Measurements from ENCODE around the gene COL13A1. TPM values are rescaled to one million over a fixed set of nuclear protein-coding genes. Genes with fewer than 3 reads are reported as not detected.

COL13A1 gene
- polyA plus RNA-seq, 1 of the 3 experiments (the other 2 are of a cell fraction) = 26.7 TPM

GRCh38 chr10:69980672-69981071 lies 179.0 kb downstream of the COL13A1 start:
- H3F3A ChIP-seq (replicated peaks; ENCODE audit: insufficient read depth) = no peaks in the 10 kb centered on the region
- WGBS (ENCODE audit: low lambda C conversion rate) = 53% methylated on average over 2 of the region's 2 CpGs
- no peaks in the 10 kb centered on the region; the same call in none of the 2 replicates for H3K27me3 ChIP-seq (ENCODE audit: insufficient read depth)
- no peak for TF ChIP-seq PBX3 (IDR thresholded peaks at IDR 0.05)
- TF ChIP-seq RFX5 (IDR thresholded peaks at IDR 0.05; ENCODE audit: low read length) = no peak
- no peaks in the 10 kb centered on the region for H3K9me2 ChIP-seq
- no peaks in the 10 kb centered on the region for H3K36me3 ChIP-seq (replicated peaks in 1 of 2; ENCODE audit: control insufficient read depth in 1 of 2, insufficient read depth in 2 of 2, low read length in 1 of 2)
- ChIA-PET CTCF (interaction anchor here (1.0 kb wide), 1 partner anchor 135 kb away, joined by 4 read pairs; no protein-coding TSS in a partner anchor), POLR2A (no interaction called here)
- H3K4me3 ChIP-seq (ENCODE audit: low read depth in 2 of 2, low read length in 1 of 2) = no peak overlapping the region
- no peaks in the 10 kb centered on the region for H4K20me1 ChIP-seq (ENCODE audit: insufficient read depth)
- no peak overlapping the region for H3K27ac ChIP-seq (ENCODE audit: low read depth in 2 of 2, low read length in 1 of 2)
- peaks cover 0 to under 1% of the 10 kb centered on the region in 2 experiments; a peak in 1 of 4 replicates for H3K4me1 ChIP-seq (ENCODE audit: control insufficient read depth in 1 of 2, insufficient read depth in 2 of 2, low read depth in 1 of 2, low read length in 1 of 2)
- no peak overlapping the region for H2AFZ ChIP-seq (ENCODE audit: low read depth)
- no peak overlapping the region for H3K9ac ChIP-seq
- no peaks in the 10 kb centered on the region for H3K79me2 ChIP-seq (ENCODE audit: insufficient read depth)
- DNase-seq = no peak
- no peak overlapping the region for H3K4me2 ChIP-seq
- peaks cover 4% of the 10 kb centered on the region for H3K9me3 ChIP-seq

- no peaks in the 10 kb centered on the region for H3K9me2 ChIP-seq
- no peaks in the 10 kb centered on the region for H3K4me1 ChIP-seq (ENCODE audit: control insufficient read depth in 1 of 2, insufficient read depth in 2 of 2, low read depth in 1 of 2, low read length in 1 of 2)
- no peaks in the 10 kb centered on the region for H3K36me3 ChIP-seq (replicated peaks in 1 of 2; ENCODE audit: control insufficient read depth in 1 of 2, insufficient read depth in 2 of 2, low read length in 1 of 2)
- no peak for TF ChIP-seq POLR2AphosphoS5 (IDR thresholded peaks at IDR 0.05; ENCODE audit: low read depth, low read length)
- no peak for TF ChIP-seq RXRA (IDR thresholded peaks at IDR 0.05; ENCODE audit: borderline replicate concordance, low read depth)
- no peak for TF ChIP-seq ZBTB33 (IDR thresholded peaks at IDR 0.05; ENCODE audit: borderline replicate concordance, low read depth)
- no peak for TF ChIP-seq MEF2A (IDR thresholded peaks at IDR 0.05; ENCODE audit: borderline replicate concordance, low read depth)
- TF ChIP-seq MAX (IDR thresholded peaks at IDR 0.05; ENCODE audit: low read depth) = no peak
- no peak for TF ChIP-seq MXI1 (IDR thresholded peaks at IDR 0.05; ENCODE audit: low read depth, low read length)
- TF ChIP-seq FOSL2 (IDR thresholded peaks at IDR 0.05; ENCODE audit: borderline replicate concordance, low read depth) = no peak
- no peak for TF ChIP-seq JUND (IDR thresholded peaks at IDR 0.05)
- TF ChIP-seq TAF1 (IDR thresholded peaks at IDR 0.05; ENCODE audit: borderline replicate concordance, low read depth, low read length) = no peak
- no peak for TF ChIP-seq SMC3 (IDR thresholded peaks at IDR 0.05; ENCODE audit: low read depth, low read length)
- TF ChIP-seq IRF3 (IDR thresholded peaks at IDR 0.05; ENCODE audit: low read depth, low read length) = no peak
- no peak for TF ChIP-seq YY1 (IDR thresholded peaks at IDR 0.05; ENCODE audit: low read depth)
- TF ChIP-seq TEAD4 (IDR thresholded peaks at IDR 0.05; ENCODE audit: borderline replicate concordance, insufficient read depth) = no peak
- TF ChIP-seq CHD2 (IDR thresholded peaks at IDR 0.05; ENCODE audit: low read length, partially characterized antibody) = no peak
- no peak overlapping the region for H3K4me3 ChIP-seq (ENCODE audit: low read depth in 2 of 2, low read length in 1 of 2)
- no peaks in the 10 kb centered on the region for H3K79me2 ChIP-seq (ENCODE audit: insufficient read depth)
- no peak overlapping the region for H3K27ac ChIP-seq (ENCODE audit: low read depth in 2 of 2, low read length in 1 of 2)
- CTCF ChIA-PET = interaction anchor here (0.7 kb wide), 1 partner anchor 15 kb away, joined by 3 read pairs; no protein-coding TSS in a partner anchor
- no peaks in the 10 kb centered on the region; the same call in 1 of the 2 replicates for H3K9me3 ChIP-seq
- H4K20me1 ChIP-seq (ENCODE audit: insufficient read depth) = no peaks in the 10 kb centered on the region
- WGBS (ENCODE audit: low lambda C conversion rate) = 50% methylated on average over 2 of the region's 2 CpGs
- H3K27me3 ChIP-seq (ENCODE audit: insufficient read depth) = no peaks in the 10 kb centered on the region; the same call in none of the 2 replicates
- H2AFZ ChIP-seq (ENCODE audit: low read depth) = no peak overlapping the region
- DNase-seq = no peak
- no peak overlapping the region for H3K4me2 ChIP-seq
- POLR2A ChIA-PET = no interaction called here
- no peaks in the 10 kb centered on the region for H3F3A ChIP-seq (replicated peaks; ENCODE audit: insufficient read depth)
- no peak overlapping the region for H3K9ac ChIP-seq
These were observed 186.4 kb downstream of the COL13A1 start for GRCh38 chr10:69988094-69988493.

Measured in SK-N-SH (cell line).